Testis (tissue), 3 donors: ENCODE data around the gene LSM14A. TPM values are rescaled to one million over a fixed set of nuclear protein-coding genes. Genes with fewer than 3 reads are reported as not detected.

Source experiments
- DNase-seq: peaks from one replicate; pipeline ENCODE4 v3.0.0-alpha.2; 2019
- H3K27ac ChIP-seq, 2 donors: fragments of 200-600 bp; sonication (generic); one replicate each; pipeline ENCODE4 v1.5.1; 2019
- H3K27me3 ChIP-seq: fragments of 200-600 bp; sonication (generic); one replicate; pipeline ENCODE4 v1.5.1; 2019
- H3K36me3 ChIP-seq: fragments of 200-600 bp; sonication (generic); one replicate; pipeline ENCODE4 v1.5.1; 2017; ENCODE audit warnings: low read depth; ENCODE audit errors: missing control alignments
- H3K4me1 ChIP-seq: fragments of 200-600 bp; sonication (generic); one replicate; pipeline ENCODE4 v1.5.1; 2019
- H3K4me3 ChIP-seq, 2 donors: fragments of 200-600 bp; sonication (generic); one replicate each; pipeline ENCODE4 v1.5.1; 2017 to 2019
- H3K9me3 ChIP-seq: fragments of 200-600 bp; sonication (generic); one replicate; pipeline ENCODE4 v1.5.1; 2017
- POLR2A ChIP-seq: fragments of 450-650 bp; IDR thresholded peaks from one replicate; pipeline ENCODE4 v1.6.1; 2017; ENCODE audit warnings: antibody characterized with exemption, mild to moderate bottlenecking, moderate library complexity
- WGBS, 2 donors: methylation state at CpG; one replicate each; pipeline ENCODE4 v1.1.5; 2018; 5-methylcytosine and 5-hydroxymethylcytosine counted together
- intact Hi-C: fragments of 100-400 bp; cut with DNase I; formaldehyde crosslinking; loops from one replicate; pipeline ENCODE4 v1.15.1; 2023; ENCODE audit warnings: low total_unique reads
- polyA plus RNA-seq: library from polyadenylated mRNA; stranded (reverse); fragments of 350-450 nt; fragmentation: Illumina TruSeq; extraction: RNeasy Lipid Tissue Mini Kit (QIAGEN cat#74804); gene quantifications from one replicate; pipeline ENCODE4 v1.2.3, GENCODE V29; 2014; ENCODE audit warnings: low read depth, low replicate concordance; ENCODE audit not compliant: insufficient read depth
- total RNA-seq, 2 donors: library from RNA; depleted of rRNA; stranded (reverse); fragments of >200 nt; gene quantifications; one replicate each; pipeline ENCODE4 v1.2.3, GENCODE V29; 2016
- TF ChIP-seq, protein P1 (sequence below), 3 experiments: fragments of 450-650 bp in 2 of 3; fragments of 200-600 bp in 1 of 3; sonication (generic) in 1 of 3; IDR thresholded peaks; one replicate each; pipeline ENCODE4 v1.5.1; 2016 to 2019; ENCODE audit warnings: antibody characterized with exemption in 3 of 3, mild to moderate bottlenecking in 2 of 3, moderate library complexity in 1 of 3

Gene LSM14A
- total and polyA plus RNA-seq, 3 donors from 2014 or later, result 122 to 192 (median 174) TPM

DNA sequence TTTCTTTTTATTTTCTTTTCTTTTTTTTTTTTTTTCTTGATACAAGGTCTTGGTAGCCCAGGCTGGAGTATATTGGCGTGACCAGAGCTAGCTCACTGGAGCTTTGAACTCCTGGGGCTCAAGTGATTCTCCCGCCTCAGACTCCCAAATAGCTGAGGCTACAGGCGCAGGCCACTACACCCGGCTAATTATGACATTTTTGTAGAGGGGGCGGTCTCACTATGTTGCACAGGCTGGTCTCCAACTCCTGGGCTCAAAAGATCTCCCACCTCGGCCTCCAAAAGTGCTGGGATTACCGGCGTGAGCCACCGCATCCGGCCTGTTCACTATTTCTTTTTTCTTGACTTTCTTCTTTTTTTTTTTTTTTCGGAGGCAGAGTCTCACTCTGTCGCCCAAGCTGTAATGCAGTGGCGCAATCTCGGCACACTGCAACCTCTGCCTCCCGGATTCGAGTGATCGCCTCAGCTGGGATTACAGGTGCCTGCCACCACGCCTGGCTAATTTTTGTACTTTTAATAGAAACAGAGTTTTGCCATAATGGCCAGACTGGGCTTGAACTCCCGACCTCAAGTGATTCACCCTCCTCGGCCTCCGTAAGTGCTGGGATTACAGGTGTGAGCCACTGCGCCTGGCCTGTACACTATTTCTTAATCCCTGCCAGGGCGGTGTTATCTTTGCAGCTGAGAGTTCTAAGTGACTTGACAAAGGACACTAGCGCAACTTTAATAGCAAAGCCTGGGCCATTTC is 37.1 kb upstream of the LSM14A start:
- no peaks in the 10 kb centered on the region for H3K9me3 ChIP-seq
- peak overlapping the region; percentile 84 to 85 for H3K4me3 ChIP-seq
- intact Hi-C loops, result no loop called here
- no peaks in the 10 kb centered on the region for H3K4me1 ChIP-seq
- no peak for DNase-seq
- H3K27ac ChIP-seq, result peak overlapping the region; percentile 76 to 90
- WGBS, 2 donors, result 69 to 73% methylated on average over 23 to 24 of the region's 24 CpGs
- no peak for TF ChIP-seq POLR2A
- TF ChIP-seq, protein P1, sequence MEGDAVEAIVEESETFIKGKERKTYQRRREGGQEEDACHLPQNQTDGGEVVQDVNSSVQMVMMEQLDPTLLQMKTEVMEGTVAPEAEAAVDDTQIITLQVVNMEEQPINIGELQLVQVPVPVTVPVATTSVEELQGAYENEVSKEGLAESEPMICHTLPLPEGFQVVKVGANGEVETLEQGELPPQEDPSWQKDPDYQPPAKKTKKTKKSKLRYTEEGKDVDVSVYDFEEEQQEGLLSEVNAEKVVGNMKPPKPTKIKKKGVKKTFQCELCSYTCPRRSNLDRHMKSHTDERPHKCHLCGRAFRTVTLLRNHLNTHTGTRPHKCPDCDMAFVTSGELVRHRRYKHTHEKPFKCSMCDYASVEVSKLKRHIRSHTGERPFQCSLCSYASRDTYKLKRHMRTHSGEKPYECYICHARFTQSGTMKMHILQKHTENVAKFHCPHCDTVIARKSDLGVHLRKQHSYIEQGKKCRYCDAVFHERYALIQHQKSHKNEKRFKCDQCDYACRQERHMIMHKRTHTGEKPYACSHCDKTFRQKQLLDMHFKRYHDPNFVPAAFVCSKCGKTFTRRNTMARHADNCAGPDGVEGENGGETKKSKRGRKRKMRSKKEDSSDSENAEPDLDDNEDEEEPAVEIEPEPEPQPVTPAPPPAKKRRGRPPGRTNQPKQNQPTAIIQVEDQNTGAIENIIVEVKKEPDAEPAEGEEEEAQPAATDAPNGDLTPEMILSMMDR (IDR thresholded peaks at IDR 0.05), result no peak
- no peaks in the 10 kb centered on the region for H3K36me3 ChIP-seq
- H3K27me3 ChIP-seq, result no peaks in the 10 kb centered on the region

DNA sequence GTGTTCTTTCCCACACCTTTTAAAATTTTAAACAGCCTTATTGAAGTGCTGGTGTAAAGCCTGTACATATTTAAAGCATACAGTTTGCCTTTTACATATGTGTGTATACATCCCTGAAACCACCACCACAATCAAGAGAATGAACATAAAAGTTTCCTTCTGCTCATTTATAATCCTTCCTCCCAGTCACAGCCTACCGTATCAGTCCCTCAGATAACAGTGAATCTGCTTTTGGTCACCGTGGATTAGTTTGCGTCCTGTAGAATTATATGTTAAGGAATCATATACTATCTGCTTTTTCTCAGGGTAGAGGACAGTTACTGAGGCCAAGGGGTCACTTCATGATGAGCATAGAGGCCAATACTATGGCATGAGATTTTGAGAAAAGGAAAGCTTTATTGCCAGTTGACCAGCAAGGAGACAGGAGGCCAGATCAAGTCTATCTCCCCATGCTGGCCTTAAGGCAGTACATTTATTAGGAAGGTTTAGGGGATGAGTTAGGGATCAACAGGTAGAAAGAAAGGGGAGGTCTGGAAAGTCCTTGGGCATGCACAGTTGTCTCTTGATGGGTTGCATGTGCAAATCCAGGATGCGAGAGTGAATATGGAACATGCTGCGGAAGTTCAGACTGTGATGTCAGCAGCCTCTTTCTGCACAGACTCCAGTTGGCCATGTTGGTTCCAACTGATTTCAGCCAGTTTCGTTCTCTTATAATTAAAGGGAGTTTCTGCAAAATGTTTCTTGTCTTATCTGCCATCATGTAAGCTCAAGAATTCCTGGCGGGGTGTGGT is 36.3 kb upstream of the LSM14A start:
- H3K4me1 ChIP-seq, result no peaks in the 10 kb centered on the region
- 68 to 83% methylated on average over 7 of the region's 7 CpGs for WGBS, 2 donors
- DNase-seq, result no peak
- H3K9me3 ChIP-seq, result no peaks in the 10 kb centered on the region
- intact Hi-C loops, result no loop called here
- no peak overlapping the region for H3K27ac ChIP-seq
- H3K36me3 ChIP-seq, result no peaks in the 10 kb centered on the region
- TF ChIP-seq, protein P1 (IDR thresholded peaks at IDR 0.05), result no peak
- no peak for TF ChIP-seq POLR2A
- no peak overlapping the region for H3K4me3 ChIP-seq
- no peaks in the 10 kb centered on the region for H3K27me3 ChIP-seq

DNA sequence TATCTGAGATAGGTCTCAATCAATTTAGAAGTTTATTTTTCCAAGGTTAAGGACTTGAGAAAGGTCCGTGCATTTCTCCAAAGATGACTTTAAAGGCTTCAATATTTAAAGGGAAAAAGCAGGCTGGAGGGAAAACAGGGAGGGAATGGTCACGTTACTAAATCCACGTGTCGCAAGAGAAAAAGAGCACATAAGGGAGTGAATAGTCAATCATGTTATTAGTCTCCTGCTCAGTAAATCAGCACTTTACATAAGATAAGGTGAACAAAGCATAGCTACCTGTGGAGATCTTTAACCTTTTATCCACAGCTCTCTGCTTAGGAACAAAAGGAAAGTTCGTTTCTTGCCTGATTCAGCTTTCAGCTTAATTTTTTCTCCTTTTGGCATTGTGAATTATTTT is 31.3 kb upstream of the LSM14A start:
- Histone ChIP-seq H3K27me3 (no peaks in the 10 kb centered on the region), H3K27ac (no peak overlapping the region), H3K4me1 (no peaks in the 10 kb centered on the region), H3K36me3 (no peaks in the 10 kb centered on the region), H3K4me3 (no peak overlapping the region), H3K9me3 (no peaks in the 10 kb centered on the region)
- DNase-seq, result no peak
- WGBS, 2 donors, result 28 to 55% methylated on average over 5 of the region's 5 CpGs
- TF ChIP-seq POLR2A, result no peak
- TF ChIP-seq, protein P1 (IDR thresholded peaks at IDR 0.05), result no peak
- intact Hi-C loops, result loop anchor here (10.0 kb wide), 1 partner anchor 366 kb away; no protein-coding TSS in a partner anchor

DNA sequence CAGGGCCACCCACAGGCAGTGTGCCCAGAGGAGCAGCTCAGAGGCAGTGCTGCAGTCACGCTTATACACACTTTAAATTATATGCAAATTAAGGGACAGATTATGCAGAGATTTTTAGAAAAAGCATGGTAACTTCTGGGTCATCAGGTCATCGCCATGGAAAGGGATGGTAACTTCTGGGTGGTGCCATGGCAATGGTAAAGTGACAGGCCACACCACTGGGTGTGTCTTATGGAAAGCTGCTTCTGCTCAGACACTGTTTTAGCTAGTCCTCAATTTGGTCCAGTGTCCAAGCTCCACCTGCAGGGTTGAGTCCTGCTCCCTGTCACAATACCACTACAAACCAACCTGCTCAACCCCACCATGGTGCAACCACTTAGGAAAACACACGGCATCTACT is 29.9 kb upstream of the LSM14A start:
- intact Hi-C loops, result loop anchor here (10.0 kb wide), 1 partner anchor 368 kb away; no protein-coding TSS in a partner anchor
- H3K36me3 ChIP-seq, result no peaks in the 10 kb centered on the region
- TF ChIP-seq, protein P1 (IDR thresholded peaks at IDR 0.05), result no peak
- no peak for TF ChIP-seq POLR2A
- H3K27ac ChIP-seq, result no peak overlapping the region
- no peak overlapping the region for H3K4me3 ChIP-seq
- DNase-seq, result no peak
- no peaks in the 10 kb centered on the region for H3K9me3 ChIP-seq
- H3K27me3 ChIP-seq, result no peaks in the 10 kb centered on the region
- H3K4me1 ChIP-seq, result no peaks in the 10 kb centered on the region
- 52 to 95% methylated on average over 3 of the region's 3 CpGs for WGBS, 2 donors
